SHP77 (cell line): ENCODE measurements around the gene SCUBE1.
A peak's percentile ranks its signal among the peaks of the same experiment; 100 is the strongest.

ENCODE experiments used
- DNase-seq, 2 experiments: peaks; one replicate each; lab custom pipeline; 2025; lab: John Stamatoyannopoulos, UW

Gene SCUBE1

DNA sequence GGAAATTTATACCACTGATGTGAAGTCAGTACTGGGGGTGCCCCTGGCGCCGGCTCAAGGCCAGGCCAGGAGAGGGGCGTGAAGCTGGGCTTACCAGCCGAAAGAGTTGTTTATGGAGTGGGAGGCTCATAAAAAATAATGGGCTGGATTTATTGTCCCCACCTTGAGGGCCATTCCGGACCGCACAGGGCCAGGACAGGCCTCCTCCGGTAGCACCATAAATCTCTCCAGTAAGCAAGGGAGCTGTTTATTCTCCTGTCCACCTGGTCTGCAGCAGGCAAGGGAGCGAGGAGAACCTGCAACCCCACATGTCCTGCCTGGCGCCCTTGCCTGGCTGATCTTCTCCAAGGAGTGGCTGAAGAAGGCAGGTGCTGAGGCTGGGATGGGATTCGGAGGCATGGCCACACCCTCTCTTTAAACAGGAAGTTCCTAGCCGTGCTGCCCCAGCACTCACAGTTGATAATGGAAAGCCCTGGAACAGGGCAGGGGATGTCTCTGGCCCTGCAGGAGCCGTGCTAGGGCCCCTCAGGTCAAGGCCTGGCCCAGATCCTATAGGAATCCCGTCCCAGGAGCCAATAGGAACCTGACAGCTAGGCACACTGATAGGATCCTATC, 65.1 kb downstream of the SCUBE1 start:
- DNase-seq, result peak; percentile 55 to 56

DNA sequence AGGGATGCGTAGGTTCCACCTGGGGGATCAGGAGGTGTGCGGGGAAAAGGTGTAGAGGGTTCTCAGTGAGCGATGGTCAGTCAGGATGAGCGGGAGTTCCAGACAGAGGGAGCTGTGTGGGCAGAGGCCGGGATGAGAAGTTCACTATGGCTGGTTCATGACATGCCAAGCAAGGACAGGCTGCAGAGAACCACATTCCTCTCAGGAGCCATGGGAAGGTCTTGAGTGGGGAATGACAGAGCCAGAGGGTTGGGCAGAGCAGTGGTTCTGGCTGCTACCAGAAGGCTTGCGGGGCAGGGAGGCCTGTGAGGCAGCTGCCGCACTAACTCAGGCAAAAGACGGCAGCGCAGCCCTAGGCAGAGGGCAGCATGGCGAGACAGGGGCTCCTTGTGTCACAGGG, 66.1 kb downstream of the SCUBE1 start:
- no peak for DNase-seq

DNA sequence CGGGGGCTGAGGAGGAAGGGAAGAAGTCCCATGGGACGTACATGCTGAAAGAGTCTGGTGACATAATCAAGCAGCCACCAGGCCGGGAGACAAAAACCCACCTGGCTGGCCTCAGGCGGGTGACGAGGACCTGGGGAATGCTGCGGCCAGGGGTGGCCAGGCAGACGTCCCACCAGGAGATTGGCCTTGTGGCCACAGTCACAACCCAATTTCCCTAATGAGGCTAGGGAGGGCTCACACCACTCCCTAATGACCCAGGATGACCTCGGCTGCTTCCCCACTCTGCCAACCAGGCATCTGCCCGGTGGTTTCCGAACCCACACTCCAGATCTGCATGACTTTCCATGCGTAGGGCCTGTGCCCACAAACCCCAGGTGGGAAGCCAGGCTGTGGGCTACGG, 66.9 kb downstream of the SCUBE1 start:
- DNase-seq, result no peak

DNA sequence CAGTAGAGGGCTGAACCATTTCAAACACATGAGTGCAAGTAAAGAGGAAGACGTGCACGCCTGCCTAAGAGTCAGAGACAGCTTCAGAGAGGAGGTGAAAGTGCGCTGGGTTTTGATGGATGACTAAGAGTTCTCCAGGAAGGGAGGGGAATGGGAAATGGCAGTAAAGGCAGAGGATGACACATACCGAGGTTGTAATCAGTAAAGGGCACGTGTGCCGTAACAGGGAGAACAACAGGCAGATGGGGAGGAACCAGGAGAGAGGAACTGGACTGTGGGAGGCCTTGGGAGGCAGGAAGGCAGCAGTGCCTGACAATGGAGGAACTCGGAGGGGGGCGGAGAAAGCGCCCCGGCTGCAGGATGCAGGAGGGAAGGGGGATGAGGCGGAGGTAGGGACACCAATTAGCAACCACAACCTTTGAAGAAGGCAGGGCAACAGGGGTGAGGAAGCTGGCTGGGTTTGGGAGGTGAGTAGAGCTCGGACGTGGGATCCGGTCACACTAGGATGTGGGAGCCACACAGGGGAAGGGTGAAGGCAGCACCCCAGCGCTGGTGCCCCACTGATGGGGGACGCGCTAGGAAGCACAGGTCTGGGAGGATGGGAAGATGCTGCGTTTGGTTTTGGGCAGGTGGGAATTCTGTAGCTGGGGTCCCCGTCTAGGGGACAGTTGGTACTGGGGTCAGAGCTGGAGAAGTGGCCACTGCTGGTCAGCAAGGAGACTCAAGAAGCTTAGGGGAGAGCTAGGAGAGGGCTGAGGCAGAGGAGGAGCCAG, 67.4 kb downstream of the SCUBE1 start:
- DNase-seq, result no peak

DNA sequence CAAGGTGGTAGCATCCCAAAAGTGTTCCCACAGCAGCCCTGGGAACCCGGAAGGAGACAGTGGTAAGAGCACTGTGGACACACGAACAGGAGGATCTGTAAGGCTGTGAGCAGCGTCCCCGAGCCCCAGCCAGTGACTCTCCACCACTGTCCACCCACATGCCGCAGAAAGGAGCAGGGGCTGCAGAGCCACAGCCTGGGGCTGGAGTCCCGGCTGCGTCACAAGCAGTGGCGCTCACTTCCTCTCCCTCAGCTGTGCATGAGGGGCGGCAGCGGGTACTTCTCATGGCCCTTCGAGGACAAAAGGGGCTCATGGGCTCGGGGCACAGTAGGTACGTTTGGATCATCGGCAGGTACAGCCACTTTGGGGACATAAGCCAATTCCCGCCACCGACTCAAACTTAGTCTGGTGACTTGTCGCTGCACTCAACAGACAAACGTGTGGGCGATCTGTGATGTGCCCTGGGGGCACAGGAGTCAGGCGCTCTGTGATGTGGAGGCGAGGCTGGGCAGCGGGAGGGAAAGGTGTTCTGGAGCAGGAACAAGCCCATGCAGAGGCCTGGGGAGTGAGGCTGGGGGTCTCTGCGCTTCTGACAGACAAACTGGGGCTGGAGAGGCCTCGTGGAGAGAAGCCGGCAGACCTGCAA, 68.5 kb downstream of the SCUBE1 start:
- DNase-seq, result no peak

DNA sequence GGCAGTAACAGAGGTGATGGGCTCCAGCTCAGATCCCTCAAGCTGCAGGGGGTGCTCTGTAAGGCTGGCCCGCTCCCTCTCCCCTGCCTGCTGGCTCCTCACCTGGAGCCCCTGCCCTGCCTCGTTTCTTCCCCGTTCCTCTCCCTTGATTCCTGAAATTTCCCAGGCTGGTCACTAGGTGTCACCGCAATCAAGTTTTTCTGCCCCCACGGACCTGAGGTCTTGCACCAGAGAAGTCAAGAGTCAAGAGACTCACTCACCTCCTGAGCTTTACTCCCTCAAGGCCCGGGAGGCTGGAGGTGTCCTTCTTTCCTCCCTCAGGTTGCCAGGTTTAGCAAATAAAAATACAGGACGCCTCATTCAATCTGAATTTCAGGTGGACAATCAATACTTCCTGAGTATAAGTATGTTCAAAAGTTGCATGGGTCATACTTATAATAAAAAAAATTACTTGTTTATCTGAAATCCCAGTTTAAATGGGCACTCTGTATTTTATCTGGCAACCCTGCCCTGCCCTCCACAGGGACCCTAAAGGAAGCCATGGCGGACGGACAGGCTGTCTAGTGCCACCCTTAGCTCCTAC, 69.2 kb downstream of the SCUBE1 start:
- DNase-seq, result peak; percentile 36 to 60

DNA sequence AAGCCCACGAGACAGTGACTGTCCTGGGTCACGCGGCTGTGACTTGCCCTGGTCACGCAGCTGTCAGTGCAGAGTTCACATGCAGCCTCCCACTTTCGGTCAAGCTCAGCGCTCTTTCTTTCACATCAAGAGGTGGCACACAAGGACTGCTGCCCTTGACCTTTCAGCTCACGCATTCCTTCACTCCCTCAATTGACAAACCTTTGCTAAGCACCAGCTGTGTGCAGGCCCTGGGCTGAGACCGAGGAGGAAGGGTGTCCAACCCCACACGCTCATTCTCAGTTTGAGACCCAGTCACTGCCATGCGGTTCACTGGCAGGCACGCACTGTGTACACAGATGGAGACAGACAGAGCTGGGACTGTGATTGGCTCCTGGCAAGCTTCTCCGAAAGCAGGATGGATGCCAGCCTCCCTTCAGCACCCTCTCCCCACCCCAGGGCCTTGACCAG, 70.3 kb downstream of the SCUBE1 start:
- DNase-seq, result no peak

DNA sequence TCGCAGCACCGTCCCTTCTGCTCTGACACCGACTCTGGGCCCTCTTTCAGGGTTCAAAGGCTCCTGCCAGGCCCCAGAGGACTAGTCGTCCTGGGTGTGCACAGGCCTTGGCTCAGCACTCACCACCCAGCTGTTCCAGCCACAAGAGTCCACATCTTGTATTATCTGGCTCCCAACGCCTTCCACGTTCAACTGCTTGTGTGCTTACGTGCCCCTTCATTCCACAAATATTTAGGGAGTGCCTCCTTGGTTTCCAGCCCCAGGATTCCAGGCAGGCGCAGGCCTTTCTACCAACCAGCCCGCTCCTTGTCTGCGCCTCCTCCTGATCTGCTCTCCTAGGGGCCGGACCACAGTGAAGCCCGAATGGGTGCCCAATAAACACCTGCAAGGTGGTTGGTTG, 70.9 kb downstream of the SCUBE1 start:
- DNase-seq, result no peak

DNA sequence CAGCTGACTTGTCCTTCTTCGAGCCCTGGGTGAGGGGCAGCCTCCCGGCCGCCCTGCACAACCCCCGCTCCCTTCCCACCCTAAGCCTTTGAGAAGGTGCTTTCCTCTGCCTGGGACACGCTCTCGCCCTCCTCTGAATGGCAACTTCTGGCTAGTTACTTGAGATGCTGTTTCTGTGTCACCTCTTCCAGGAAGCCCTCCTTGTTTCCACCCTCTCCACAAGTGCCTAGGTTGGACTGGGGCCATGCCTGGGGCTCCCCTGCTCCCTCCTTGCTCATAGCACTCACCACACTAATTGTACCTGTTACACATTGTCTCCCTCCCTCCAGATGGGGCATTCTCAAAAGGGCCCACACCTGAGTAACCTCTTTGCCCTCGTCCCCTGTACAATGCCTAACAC, 72.2 kb downstream of the SCUBE1 start:
- no peak for DNase-seq

DNA sequence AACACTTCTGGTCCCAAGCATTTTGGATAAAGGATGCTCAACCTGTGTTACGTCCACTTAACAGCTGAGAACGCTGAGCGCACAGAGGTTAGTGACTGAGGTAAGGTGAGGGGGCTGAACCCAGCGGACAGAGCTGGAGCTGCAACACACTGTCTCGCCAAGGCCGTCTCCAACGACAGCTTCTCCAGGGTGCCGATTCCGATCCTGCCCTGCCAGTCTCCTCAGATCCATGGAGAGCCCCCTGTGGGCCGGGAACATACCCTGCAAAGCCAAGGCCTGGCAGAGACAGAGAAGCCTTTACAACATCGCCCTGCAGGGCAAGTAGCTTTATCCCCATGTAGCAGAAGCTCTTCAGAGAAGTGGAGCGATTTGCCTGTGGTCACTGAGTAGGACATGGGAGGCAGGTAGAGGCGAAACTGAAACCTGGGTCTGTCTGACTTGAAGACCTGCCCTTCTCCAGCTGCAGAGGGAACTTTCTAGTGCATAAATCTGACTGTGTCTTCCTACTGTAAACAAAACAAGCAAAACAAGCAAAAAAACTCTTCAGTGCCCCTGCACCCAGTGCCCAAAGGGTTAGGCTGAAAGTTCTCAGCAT, 72.8 kb downstream of the SCUBE1 start:
- no peak for DNase-seq

DNA sequence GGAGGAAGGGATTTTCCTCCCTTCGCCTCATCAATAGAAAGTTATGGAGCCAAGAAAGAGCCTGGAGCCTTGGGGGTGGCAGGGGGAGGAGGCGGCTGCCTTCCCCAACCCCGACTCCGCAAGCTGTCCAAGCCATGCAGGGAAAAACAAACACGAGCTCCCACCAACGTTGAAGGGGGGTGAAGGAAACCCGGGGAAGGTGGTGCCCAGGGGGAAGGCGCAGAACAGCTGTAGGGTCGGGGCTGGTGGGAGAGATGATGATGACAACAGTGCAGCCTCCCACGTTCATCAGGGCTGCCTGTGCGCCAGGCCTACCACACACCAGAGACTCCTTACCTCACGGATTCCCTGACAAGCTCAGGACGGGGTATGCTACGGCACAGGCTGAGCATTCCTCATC, 73.5 kb downstream of the SCUBE1 start:
- no peak for DNase-seq

DNA sequence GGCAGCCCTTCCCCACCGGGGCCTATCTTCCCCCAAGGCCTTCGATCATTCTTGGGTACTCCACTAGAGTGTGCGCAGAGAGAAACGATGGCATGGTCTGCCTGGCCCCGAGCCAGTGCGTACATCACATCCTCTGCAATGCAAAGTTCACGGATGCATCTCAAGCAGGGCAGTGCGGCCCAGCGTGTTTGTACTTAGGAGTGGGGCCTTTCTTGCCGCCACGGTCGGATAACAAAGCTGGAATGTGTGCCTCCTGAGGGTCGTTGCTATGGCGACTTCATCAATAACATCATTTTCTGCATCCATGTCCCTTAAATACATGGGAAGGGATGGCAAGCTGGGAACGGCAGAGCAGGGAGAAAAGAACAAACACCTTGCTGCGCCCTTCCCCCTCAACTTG, 73.9 kb downstream of the SCUBE1 start:
- no peak for DNase-seq

DNA sequence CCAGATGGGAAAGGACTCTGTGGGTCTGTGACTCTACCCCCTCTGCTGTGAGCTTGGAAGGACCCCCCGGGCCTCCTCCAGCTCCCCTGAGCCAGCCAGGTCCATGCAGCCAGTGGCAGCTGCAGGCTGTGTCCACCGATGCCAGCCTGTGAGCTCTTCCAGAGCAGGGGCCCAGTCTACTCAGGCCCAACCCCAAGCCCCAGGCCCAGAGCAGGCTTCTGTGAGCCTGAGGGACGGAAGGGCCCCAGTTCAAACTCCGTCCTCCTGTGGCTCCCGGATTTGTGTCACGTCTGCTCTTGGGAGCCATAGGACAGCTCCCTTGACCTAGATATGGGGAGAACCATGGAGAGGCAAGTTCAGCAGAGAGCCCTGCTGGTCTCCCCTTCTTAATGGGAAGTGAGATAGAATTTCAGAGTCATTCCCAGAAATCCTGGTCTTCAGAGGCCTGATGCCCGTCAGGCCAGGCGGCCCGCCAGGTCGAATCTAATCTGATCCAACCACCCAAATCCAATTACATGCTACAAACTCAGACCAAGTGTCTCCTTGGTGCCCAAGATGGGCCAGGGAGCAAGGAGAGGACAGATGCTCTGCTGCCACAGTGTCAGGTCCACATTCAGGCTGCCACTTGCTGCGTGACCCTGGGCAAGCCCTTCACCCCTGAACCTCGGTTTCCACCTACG, 75.1 kb downstream of the SCUBE1 start:
- DNase-seq, result no peak

DNA sequence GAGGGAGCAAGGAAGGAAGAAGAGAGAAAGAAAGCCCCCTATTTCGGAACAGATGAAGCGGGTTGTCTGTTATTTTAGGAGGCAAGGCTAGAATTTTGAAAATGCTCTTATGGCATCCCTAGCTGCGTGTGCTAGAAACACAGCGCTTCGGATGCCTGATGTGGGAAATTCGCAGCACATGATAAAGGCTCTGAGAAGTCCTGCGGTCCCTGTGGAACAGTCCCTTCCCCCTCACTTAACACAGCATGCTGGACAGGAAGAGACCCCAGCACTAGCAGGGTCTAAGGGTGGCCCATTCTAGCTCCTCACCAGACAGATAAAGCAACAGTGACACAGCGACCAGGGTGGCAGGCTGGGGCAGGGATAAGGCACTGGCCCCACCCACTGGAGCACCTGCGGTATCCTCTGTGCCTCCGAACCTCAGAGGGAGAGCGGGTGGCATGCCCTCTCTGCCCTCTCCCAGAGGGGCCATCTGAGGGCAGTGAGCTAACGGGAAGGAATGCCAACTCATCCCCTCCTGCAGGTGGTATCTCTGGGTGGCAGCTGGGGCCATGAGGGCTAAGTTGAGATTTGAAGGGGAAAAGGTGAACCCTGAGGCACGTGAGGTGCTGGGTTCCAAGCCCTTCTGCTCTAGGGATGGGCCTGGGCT, 75.7 kb downstream of the SCUBE1 start:
- DNase-seq, result no peak

DNA sequence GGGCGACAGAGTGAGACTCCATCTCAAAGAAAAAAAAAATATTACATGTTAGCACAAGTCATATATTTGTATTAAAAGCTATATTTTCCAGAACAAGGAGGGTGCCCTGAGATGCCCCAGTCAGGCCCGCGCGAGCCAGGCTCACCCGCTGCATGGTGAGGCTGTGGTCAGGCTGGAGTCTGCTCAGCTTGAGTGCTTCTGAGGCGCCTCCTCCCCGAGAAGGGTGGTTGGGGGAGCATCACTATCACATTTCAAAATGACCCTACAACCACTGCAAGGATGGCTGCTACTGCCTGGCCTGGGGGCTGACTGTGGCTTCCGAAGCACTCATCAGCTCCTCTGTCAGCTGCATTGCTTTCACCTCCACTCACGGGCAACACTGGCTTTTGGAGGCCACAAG, 77.1 kb downstream of the SCUBE1 start:
- no peak for DNase-seq

DNA sequence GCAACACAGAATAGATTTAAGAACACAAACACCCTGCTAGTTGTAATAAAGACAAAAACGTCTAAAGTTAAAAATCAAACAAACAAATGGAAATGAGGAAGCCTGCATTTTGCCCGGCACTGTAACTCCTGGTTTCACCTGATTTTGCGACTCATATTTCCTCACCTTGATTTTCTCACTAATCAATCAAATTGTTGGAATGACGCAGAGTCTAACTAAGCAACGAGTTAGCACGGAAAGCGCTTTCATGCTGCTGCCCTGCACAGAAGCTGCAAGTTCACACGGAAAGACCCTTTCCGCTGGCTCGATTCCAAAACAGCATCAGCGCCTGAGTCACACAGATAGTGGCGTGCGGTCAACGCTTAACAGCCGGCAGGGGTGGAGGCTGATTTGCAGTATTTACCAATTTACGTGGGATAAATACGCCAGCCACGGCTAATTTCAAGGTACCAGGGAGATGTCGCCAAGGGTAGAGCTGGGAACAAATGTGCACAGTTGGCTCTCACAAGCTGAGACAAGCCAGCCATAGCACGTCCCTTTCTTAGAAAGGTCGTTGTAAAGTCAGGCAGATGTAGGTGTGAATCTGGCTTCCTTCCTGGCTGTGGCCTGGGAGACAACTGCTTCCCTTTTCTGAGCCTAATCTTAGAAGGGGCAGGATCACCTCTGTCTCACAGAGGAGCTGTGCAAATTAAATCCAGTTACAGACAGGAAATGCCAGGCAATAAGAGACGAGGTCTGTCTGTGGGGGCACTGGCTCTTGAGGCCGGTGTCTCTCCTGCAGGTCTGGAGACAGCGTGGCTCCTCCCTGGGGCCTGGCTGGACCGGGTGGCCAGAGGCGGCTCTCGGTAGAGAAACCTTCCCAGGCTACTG, 79.3 kb downstream of the SCUBE1 start:
- DNase-seq, result peak; percentile 87 to 88

DNA sequence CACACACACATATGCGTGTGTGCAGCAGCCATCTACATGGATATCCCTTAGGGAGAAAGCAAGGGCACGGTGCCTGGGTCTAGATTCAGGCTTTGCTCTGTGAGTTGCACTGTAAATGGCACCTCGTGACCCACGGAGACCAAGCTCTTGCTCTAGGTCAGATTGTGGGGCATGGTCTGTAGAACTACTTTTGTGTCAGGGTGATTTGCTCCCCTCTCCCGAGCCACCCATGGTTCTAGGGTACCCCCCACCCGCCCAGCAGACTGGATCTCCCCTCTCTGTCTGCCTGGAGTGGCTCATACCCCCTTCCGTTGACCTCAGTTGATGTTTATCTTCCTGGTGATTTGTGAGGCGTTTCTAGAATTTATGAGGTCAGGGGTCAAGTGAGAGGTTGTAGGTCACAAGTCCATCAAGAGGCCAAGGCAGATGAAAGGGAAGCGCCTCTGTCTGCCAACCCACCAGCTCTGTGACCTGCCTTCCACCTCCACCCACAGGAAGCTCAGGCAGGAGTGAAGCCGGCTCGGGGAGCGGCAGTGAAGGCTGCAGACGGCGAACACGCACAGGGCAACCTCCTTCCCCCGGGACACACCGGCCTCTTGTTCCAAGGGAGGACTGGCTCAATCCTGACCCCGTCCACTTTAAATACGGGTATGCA, 80.1 kb downstream of the SCUBE1 start:
- peak in 1 of 2 experiments; percentile 34 for DNase-seq

DNA sequence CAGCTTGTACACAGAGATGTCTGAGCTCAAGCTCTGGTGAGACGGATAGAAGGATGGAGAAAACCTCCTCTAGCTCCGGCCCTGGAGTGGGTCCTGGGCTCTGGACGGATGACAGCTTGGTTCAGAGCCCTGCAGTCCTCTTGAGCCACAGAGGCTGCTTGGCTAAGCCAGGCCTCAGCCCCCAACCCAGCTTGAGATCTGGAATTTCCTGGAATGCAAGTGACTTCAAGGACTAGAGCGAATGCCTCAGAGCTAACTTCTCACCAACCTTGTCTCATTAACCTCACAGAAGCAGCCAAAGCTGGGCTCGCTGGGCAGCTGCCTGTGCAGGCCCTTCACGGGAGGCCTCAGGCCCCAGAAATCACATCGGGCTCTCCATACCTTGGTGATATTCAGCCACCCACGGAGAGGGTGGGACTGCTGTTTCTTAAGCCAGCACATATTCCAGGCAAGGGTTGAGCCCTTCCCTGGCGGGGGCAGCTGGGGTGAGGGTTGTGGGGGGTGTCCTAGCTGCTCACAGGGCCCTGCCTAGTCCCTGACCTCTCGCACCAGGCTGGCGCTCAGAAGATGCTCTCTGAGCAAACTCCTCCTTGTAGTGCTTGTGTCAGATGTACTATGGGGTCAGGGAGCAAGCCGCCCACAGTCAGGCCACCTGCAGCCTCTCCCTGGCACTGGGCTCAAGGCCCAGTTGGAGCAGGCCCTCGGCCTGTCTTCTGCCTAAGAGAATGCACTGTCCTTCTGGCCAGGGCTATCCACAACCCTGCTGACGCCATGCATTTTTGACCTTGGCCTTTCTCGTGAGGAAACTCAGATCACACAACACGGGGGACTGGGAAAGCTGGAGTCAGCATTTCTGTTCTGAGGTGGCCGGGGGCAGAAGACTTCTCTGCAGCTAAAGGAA, 82.6 kb downstream of the SCUBE1 start:
- no peak for DNase-seq

DNA sequence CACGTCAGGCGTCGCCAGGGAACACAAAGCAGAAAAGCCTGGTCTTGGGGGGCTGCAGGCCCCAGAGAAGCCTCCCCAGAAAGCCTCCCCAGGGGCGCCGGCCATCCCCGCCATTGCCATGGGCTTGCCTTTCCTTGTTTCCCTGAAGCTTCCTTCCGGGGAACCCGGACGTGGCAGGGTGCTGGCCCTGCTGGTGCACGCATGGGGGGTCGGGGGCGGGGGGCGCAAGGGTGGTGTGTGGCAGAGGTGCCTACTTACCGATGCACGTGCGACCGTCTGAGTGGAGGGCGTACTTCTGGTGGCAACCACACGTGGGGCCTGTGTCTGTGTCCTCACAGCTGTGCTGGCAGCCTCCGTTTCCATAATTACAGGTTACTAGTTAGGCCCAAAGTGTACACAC, 85.2 kb downstream of the SCUBE1 start:
- no peak for DNase-seq
